Putamen (tissue), 1 donor: Measurements from ENCODE around the gene TMCC3.
A peak's percentile ranks its signal among the peaks of the same experiment; 100 is the strongest.
"Not testable (repeated sequence)": the region's sequence is repeated elsewhere in the genome, so short reads cannot be mapped to it uniquely, and the experiment has no call there.

ENCODE experiments used
- DNase-seq: peaks from one replicate; pipeline ENCODE4 v3.0.0-alpha.2; 2016; ENCODE audit warnings: low spot score

The TMCC3 gene

DNA sequence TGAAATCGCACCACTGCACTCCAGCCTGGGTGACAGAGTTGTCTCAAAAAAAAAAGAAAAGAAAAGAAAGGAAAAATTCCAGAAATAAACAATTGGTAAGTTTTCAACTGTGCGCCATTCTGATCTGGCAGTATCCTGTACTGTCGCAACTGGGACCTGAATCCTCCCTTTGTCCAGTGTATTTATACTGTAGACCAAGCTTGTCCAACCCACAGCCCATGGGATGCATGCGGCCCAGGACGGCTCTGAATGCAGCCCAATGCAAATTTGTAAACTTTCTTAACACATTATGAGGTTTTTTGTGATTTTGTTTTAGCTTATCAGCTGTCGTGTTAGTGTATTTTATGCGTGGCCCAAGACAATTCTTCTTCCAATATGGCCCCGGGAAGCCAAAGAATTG lies 84.7 kb downstream of the TMCC3 start:
- no peak for DNase-seq

DNA sequence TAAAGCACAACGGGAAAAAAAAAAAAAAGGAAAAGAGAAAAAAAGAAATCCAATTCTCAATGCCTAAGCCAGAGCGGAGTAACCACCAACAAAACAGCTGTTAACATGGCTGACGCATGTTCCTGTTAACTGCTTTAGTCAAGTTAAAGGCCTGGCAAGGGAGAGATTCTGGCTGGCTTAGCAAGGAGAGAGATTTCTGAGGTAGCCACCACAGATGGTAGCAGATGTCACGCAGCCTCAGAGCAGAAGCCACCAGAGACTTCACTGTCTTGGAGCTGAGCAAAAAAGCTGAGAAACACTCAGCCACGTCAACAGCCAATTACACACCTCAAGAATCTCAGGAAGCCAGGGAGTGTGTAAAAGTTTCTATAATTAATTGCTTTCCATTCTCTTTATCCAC lies 87.1 kb downstream of the TMCC3 start:
- DNase-seq, result no peak

GRCh38 chr12:94561943-94562411 lies 88.4 kb downstream of the TMCC3 start:
- peak; percentile 92 for DNase-seq

DNA sequence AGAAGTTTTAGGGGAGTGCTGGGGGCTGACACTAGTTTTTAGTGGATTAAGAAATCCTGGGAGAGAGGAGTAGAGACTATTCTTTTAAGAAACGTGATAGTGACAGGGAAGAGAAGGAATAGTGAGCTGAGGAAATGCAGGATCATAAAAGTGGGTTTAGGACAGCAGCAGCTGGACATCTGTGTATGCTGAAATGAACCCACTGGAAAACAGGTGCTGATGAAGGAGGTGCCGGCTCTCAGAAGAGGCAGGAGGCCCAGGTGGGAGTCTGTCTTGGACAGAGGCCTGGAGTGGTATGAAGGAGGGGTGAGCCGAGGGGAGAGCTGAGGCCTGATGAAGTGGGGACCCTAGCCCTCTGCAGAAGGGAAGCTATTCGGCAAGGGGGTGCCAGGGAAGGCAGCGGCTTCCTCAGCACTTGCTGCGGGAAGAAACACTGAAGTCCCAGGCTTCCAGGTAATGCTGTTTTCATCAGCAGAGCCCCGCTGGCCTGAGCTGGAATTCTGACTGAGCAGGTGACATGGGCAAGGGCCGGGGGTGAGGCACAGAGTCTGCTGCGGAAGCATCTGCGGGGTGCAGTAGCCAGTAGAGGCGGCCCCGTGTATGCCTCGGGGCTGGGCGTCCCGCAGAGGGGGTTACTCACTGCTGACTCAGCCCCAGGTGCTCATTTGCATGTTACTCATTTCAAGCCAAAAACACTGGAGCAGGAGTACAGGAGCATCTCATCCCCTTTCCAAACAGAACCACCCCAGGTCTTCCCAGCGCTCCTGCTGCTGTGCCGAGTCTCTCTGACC lies 89.7 kb downstream of the TMCC3 start:
- DNase-seq, result peak; percentile 53

DNA sequence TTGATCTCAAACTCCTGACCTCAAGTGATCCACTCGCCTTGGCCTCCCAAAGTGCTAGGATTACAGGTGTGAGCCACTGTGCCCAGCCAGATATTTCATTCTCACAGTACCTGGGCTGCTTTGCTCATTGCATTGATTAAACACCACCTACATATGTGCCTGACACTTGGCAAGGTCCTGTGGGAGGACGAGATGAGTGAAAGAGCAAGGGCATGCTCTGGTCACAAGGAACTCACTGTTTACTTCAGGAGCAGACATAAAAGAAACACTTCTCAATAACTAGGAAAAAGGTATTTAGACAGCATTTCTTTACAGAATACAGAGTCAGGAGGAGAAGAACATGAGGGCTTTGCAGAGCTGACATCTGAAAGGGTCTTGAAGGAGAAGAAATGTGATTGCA lies 91.7 kb downstream of the TMCC3 start:
- DNase-seq, result no peak

- no peak for DNase-seq
Measured at GRCh38 chr12:94557746-94558295, 92.5 kb downstream of the TMCC3 start.

- DNase-seq, result no peak
Measured at GRCh38 chr12:94555687-94556086, 94.7 kb downstream of the TMCC3 start.

GRCh38 chr12:94553875-94554274 lies 96.5 kb downstream of the TMCC3 start:
- no peak for DNase-seq

DNA sequence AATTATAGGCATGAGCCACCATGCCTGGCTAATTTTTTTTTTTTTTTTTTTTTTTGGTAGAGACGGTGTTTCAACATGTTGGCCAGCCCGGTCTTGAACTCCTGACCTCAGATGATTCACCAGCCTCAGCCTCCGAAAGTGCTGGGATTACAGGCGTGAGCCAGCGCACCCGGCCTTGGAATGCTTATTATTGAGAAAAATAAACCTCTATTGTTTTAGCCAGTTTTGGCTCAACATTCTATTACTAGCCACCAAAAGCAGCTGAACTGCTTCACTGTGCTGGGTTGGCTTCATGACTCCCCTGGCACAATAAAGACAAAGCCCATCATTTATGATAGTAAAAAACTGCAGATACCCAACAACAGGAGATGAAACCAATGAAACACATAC lies 97.2 kb downstream of the TMCC3 start:
- DNase-seq, result peak; percentile 88

GRCh38 chr12:94551810-94552209 lies 98.5 kb downstream of the TMCC3 start:
- no peak for DNase-seq

- no peak for DNase-seq
Measured at GRCh38 chr12:94550964-94551363, 99.4 kb downstream of the TMCC3 start.

GRCh38 chr12:94548833-94549232 lies 101.5 kb downstream of the TMCC3 start:
- DNase-seq, result not testable (repeated sequence)

DNA sequence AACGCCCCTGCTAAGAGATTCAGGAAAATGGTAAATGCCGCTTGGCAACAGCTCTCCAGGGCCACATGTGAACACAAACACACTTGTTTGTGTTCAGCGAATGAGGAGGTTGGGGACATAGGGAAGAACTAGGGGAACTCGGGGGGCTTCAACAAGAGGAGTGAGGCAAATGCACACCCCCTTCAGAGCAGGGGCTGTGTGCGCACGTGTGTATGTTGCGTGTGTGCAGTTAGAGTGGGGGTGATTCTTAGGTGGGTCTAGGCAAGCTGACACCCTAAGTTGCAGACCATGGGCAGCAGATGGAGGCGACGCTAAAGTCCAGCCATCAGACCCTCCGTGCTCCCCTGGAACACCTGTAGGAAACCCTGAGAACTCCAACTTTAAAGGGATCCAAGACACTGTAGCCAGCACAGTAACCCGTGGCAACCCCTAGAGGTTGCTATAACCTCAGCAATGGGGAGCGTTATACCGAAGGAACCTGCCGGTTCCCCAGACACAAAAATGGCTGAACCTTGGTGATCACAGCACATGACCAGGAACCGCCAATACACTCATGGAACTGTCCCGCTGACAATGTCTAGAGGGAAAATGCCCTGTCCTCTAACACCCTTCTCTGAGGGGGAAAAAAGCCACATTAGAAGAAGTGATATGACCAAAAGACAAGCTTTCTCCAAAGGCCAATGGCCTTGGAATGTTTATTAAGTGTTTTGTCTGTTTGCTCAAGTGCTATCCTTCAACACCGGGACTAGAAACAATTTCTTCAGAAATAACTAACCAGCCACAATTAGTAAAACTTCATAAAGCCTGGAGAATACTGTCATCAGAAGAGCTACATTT lies 104.2 kb downstream of the TMCC3 start:
- DNase-seq, result peak; percentile 49

DNA sequence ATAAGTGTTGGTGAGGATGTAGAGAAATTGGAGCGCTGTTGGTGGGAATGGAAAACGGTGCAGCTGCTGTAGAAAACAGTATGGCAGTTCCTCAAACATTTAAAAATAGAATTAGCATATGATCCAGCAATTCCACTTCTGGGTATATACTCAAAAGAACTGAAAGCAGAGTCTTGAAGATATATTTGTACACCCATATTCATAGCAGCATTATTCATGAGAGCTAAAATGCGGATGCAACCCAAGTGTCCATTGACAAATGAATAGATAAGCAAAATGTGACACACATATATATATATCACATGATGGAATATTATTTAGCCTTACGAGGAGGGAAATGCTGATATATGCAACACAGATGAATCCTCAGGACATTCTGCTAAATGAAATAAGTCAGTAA lies 106.0 kb downstream of the TMCC3 start:
- no peak for DNase-seq

DNA sequence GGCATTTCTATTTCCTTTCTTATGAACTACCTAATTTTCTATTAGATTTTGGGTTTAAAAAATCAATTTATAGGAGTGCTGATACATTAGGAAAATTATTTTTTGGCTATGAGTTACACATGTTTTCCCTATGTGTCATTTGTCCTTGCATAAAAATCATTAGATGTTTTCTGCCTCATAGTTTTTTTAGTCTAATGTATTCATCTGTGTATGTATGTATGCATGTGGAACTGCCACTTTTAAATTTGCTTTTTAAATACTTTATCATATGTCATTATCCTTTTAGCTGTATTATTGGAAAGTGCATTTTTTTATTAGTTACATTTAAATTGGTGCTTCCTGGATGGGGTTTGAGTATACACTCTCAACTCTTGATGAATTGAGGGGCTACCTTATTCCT lies 112.0 kb downstream of the TMCC3 start:
- no peak for DNase-seq

GRCh38 chr12:94536040-94536965 lies 114.1 kb downstream of the TMCC3 start:
- no peak for DNase-seq

GRCh38 chr12:94535510-94535921 lies 114.8 kb downstream of the TMCC3 start:
- DNase-seq, result no peak

DNA sequence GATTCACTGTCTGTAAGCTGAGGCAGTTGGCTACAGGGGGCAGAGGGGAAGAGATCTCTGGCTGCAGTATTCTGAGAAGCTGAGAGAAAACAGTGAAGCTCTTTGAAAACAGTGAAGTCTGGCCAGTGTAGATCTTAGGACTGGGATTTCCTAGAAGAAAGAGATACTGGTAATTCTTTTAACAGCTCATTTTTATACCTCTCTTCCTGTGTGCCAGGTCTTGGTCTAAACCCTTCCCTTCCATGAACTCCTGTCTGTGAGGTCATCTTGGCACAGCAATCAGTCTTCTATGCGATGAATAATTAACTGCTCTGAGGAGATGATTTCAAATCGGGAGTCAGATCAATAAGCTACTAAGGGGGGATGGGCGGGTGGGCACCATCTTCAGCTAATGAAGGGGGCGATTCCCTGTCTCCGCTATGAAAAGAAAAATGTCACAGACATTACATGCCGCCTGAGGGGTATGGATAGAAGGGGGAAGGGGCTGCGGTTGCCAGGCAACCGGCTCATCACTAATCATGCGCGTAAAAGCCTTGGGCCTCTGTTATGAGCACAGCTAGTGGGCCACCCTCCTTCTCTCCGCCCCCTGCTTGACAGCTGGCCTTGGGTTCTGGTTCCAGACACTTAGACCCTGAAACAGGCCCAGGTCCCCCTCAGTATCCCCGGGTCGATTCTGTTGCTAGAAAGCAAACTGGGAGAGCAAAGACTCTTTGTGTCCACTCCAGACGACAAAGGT lies 115.4 kb downstream of the TMCC3 start:
- no peak for DNase-seq

GRCh38 chr12:94534278-94534677 lies 116.1 kb downstream of the TMCC3 start:
- DNase-seq, result no peak

- DNase-seq, result peak; percentile 34
Measured at GRCh38 chr12:94532490-94533422, 117.6 kb downstream of the TMCC3 start.
